Erythroblast (primary cell): Measurements from ENCODE around the gene KAZN.
A peak's percentile ranks its signal among the peaks of the same experiment; 100 is the strongest.

Experiments used
- DNase-seq, 2 experiments: peaks; one replicate each; lab custom pipeline; 2025; lab: John Stamatoyannopoulos, UW
- GATA1 ChIP-seq: IDR thresholded peaks from 2 replicates; pipeline ENCODE4 v1.6.1; 2011; ENCODE audit warnings: low read depth, mild to moderate bottlenecking, control low read depth, low read length, moderate library complexity
- POLR2A ChIP-seq: IDR thresholded peaks from 2 replicates; pipeline ENCODE4 v1.6.1; 2011; ENCODE audit warnings: mild to moderate bottlenecking, low read length

KAZN gene

GRCh38 chr1:14760780-14761179, 162.3 kb downstream of the KAZN start:
- TF ChIP-seq GATA1 (no peak), POLR2A (no peak)
- DNase-seq: no peak

- no peak for DNase-seq
- TF ChIP-seq GATA1 (no peak), POLR2A (no peak)
Observed at GRCh38 chr1:14761291-14762153, 163.0 kb downstream of the KAZN start.

- no peak for TF ChIP-seq GATA1
- TF ChIP-seq POLR2A: no peak
Observed at GRCh38 chr1:14763977-14764376, 165.5 kb downstream of the KAZN start.

GRCh38 chr1:14765773-14766172, 167.3 kb downstream of the KAZN start:
- no peak for DNase-seq
- TF ChIP-seq GATA1: no peak
- no peak for TF ChIP-seq POLR2A

More at GRCh38 chr1:14763977-14764376, 165.5 kb downstream of the KAZN start:
- no peak for DNase-seq

GRCh38 chr1:14767075-14767474, 168.6 kb downstream of the KAZN start:
- TF ChIP-seq POLR2A: no peak
- no peak for TF ChIP-seq GATA1
- no peak for DNase-seq

GRCh38 chr1:14768582-14769304, 170.3 kb downstream of the KAZN start:
- DNase-seq: no peak

GRCh38 chr1:14769486-14770274, 171.2 kb downstream of the KAZN start:
- TF ChIP-seq POLR2A (no peak), GATA1 (no peak)
- DNase-seq: peak; percentile 8 to 10

More at GRCh38 chr1:14768582-14769304, 170.3 kb downstream of the KAZN start:
- TF ChIP-seq POLR2A (no peak), GATA1 (no peak)

GRCh38 chr1:14773396-14774025, 175.0 kb downstream of the KAZN start:
- TF ChIP-seq GATA1 (no peak), POLR2A (no peak)
- no peak for DNase-seq

- no peak for DNase-seq
- TF ChIP-seq POLR2A: no peak
- no peak for TF ChIP-seq GATA1
Observed at GRCh38 chr1:14774225-14774624, 175.7 kb downstream of the KAZN start.

GRCh38 chr1:14774988-14775387, 176.5 kb downstream of the KAZN start:
- no peak for TF ChIP-seq GATA1
- TF ChIP-seq POLR2A: no peak
- no peak for DNase-seq

- no peak for DNase-seq
- TF ChIP-seq POLR2A: no peak
- TF ChIP-seq GATA1: no peak
Observed at GRCh38 chr1:14775434-14775833, 176.9 kb downstream of the KAZN start.

GRCh38 chr1:14777516-14778506, 179.3 kb downstream of the KAZN start:
- TF ChIP-seq GATA1: no peak
- no peak for TF ChIP-seq POLR2A
- peak; percentile 69 to 82 for DNase-seq

GRCh38 chr1:14778541-14778897, 180.0 kb downstream of the KAZN start:
- TF ChIP-seq GATA1 (no peak), POLR2A (no peak)
- DNase-seq: no peak
